NT2/D1 (cell line): ENCODE results near the gene PIGK.
"Not testable (repeated sequence)": the region's sequence is repeated elsewhere in the genome, so short reads cannot be mapped to it uniquely, and the experiment has no call there.

Experiments used
- DNase-seq: peaks from one replicate; pipeline ENCODE4 v3.0.0-alpha.2; 2011; ENCODE audit warnings: low read depth, low spot score
- H3K27me3 ChIP-seq: 2 replicates; pipeline ENCODE4 v1.6.0; 2011; ENCODE audit warnings: mild to moderate bottlenecking; ENCODE audit not compliant: insufficient read length, insufficient read depth
- H3K36me3 ChIP-seq: 2 replicates; pipeline ENCODE4 v1.6.1; 2011; ENCODE audit warnings: mild to moderate bottlenecking, low read length, mixed read lengths; ENCODE audit not compliant: insufficient read depth, insufficient read length
- H3K4me1 ChIP-seq: 2 replicates; pipeline ENCODE4 v1.5.1; 2011; ENCODE audit not compliant: insufficient read depth, insufficient read length
- H3K4me3 ChIP-seq: 2 replicates; pipeline ENCODE4 v1.5.1; 2011; ENCODE audit warnings: low read depth; ENCODE audit not compliant: insufficient read length
- H3K9ac ChIP-seq: 2 replicates; pipeline ENCODE4 v1.6.0; 2011; ENCODE audit warnings: low read depth; ENCODE audit not compliant: insufficient read length
- H3K9me3 ChIP-seq: 2 replicates; pipeline ENCODE4 v1.5.1; 2011; ENCODE audit warnings: mild to moderate bottlenecking, low read length; ENCODE audit not compliant: insufficient read depth
- SUZ12 ChIP-seq: IDR thresholded peaks from 2 replicates; pipeline ENCODE4 v1.6.1; 2011; ENCODE audit not compliant: insufficient read length, insufficient read depth; ENCODE audit errors: extremely low read depth
- YY1 ChIP-seq: IDR thresholded peaks from 2 replicates; pipeline ENCODE4 v1.6.1; 2011; ENCODE audit not compliant: insufficient read length, insufficient read depth
- ZNF274 ChIP-seq: IDR thresholded peaks from 2 replicates; pipeline ENCODE4 v1.6.1; 2011; ENCODE audit warnings: mild to moderate bottlenecking, low read depth, low read length

Gene PIGK

GRCh38 chr1:77200293-77200692, 18.9 kb downstream of the PIGK start:
- Histone ChIP-seq H3K4me1 (no peaks in the 10 kb centered on the region), H3K36me3 (no peaks in the 10 kb centered on the region), H3K27me3 (no peaks in the 10 kb centered on the region), H3K9ac (no peak overlapping the region), H3K9me3 (peaks cover 15% of the 10 kb centered on the region), H3K4me3 (no peak overlapping the region)
- TF ChIP-seq YY1 (no peak), ZNF274 (no peak), SUZ12 (no peak)
- DNase-seq, result no peak

DNA sequence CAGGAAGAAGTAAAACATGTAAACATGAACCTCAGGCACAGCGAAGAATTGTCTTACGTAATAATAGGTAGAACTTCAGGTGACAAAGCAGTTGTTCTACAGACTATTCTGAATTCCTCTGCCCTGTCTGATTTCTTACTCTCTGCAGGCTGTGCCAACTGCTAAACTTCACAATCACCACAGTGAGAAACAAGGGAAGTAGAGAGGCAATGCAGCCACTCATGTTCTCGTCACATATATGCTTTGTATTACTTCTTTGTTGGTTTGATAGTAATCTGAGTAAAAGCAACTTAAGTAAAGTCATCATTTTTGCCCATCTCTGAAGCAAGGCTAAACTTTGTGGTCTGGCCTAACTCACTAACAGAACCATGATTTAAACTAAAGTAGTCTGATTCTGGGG, 21.9 kb downstream of the PIGK start:
- H3K27me3 ChIP-seq, result no peaks in the 10 kb centered on the region
- TF ChIP-seq ZNF274 (no peak), SUZ12 (no peak), YY1 (no peak)

DNA sequence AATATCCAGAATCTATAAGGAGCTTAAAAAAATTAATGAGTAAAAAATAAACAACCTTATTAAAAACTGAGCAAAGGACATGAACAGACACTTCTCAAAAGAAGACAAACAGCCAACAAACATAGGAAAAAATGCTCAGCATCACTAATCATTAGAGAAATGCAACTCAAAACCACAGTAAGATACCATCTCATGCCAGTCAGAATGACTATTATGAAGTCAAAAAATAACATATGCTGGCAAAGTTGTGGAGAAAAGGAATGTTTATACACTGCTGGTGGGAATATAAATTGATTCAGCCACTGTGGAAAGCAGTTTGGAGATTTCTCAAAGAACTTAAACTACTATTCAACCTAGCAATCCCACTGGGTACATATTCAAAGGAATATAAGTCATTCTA, 25.3 kb downstream of the PIGK start:
- Histone ChIP-seq H3K4me1 (no peaks in the 10 kb centered on the region), H3K4me3 (no peak overlapping the region), H3K9ac (no peak overlapping the region), H3K27me3 (no peaks in the 10 kb centered on the region), H3K9me3 (peaks cover 5% of the 10 kb centered on the region; the same call in 1 of the 2 replicates), H3K36me3 (no peaks in the 10 kb centered on the region)
- DNase-seq, result no peak
- TF ChIP-seq ZNF274 (no peak), SUZ12 (no peak), YY1 (no peak)

More for the DNA sequence above, 21.9 kb downstream of the PIGK start:
- DNase-seq, result no peak
- no peaks in the 10 kb centered on the region for H3K9me3 ChIP-seq
- no peaks in the 10 kb centered on the region for H3K36me3 ChIP-seq
- H3K4me3 ChIP-seq, result no peak overlapping the region
- no peak overlapping the region for H3K9ac ChIP-seq
- H3K4me1 ChIP-seq, result no peaks in the 10 kb centered on the region

DNA sequence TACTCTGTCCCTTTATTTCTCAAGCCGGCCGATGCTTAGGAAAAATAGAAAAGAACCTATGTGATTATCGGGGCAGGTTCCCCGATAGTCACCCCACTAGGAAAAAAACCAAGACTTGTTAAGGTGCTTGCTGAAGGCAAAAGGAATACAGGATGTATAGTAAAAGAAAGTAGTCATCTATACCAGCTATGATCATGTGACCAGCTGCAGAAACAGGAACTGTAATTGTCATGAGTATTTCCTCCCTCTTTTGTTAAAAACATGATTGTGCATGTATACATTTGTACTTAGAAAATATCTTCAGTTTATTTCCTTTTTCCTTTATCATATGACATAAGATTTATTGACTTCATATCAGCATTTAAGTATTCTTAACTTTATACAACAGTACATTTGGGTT, 30.5 kb downstream of the PIGK start:
- no peak for TF ChIP-seq ZNF274
- no peak for TF ChIP-seq YY1
- TF ChIP-seq SUZ12, result no peak
- peaks cover 19% of the 10 kb centered on the region; the same call in 1 of the 2 replicates for H3K9me3 ChIP-seq
- H3K4me3 ChIP-seq, result no peak overlapping the region
- DNase-seq, result no peak
- no peak overlapping the region for H3K9ac ChIP-seq
- no peaks in the 10 kb centered on the region for H3K27me3 ChIP-seq
- H3K4me1 ChIP-seq, result no peaks in the 10 kb centered on the region
- H3K36me3 ChIP-seq, result no peaks in the 10 kb centered on the region

DNA sequence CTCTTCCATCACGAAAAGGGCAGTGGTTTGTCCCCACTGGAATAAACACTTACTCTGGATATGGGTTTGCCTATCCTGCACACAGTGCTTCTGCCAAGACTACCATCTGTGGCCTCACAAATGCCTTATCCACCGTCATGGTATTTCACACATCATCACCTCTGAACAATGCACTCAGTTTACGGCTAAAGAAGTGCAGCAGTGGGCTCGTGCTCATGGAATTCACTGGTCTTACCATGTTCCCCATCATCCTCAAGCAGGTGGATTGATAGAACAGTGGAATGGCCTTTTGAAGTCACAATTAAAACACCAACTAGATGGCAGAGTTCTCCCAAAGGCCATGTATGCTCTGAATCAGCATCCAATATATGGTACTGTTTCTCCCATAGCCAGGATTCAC, 32.3 kb downstream of the PIGK start:
- not testable (repeated sequence) for H3K27me3 ChIP-seq, H3K36me3 ChIP-seq, H3K4me3 ChIP-seq, DNase-seq, H3K9ac ChIP-seq, H3K4me1 ChIP-seq
- H3K9me3 ChIP-seq, result peaks cover 19% of the 10 kb centered on the region; the same call in 1 of the 2 replicates

DNA sequence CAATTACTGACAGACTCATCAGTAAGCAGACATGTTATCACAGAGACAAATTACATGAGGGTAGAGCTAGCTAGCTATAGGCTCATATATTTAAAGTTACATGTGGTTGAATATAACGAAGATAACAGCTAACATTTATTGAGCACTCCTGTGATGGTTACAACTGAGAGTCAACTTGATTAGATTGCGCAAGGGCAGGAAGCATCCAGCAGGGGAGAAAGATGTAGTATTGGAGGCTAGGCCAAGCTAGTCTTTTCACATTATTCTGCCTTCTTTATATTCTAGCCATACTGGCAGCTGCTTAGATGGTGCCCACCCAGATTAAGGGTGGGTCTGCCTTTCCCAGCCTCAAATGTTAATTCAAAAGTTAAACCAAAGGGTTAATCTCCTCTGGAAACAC, 37.1 kb downstream of the PIGK start:
- Histone ChIP-seq H3K4me1 (no peaks in the 10 kb centered on the region), H3K36me3 (no peaks in the 10 kb centered on the region), H3K27me3 (no peaks in the 10 kb centered on the region), H3K9me3 (peaks cover 43% of the 10 kb centered on the region), H3K9ac (no peak overlapping the region), H3K4me3 (no peak overlapping the region)
- no peak for DNase-seq
- TF ChIP-seq ZNF274 (no peak), YY1 (no peak), SUZ12 (no peak)

DNA sequence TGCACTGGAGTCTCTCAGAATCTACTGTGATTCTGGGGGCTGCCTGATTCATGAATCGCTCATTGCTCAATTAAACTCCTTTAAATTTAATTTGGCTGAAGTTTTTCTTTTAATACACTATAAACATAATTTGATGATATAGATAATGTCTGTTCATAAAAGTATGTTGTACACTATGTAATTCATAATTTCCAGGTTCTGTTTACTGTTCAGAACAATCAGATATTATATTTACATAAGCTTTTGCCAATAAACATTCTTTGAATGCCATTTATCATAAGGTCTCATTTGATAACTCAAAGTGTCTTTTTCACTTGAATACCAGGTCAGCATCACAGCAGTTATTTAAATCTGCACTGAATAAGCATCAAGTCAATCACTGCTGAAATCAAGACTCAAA, 39.6 kb downstream of the PIGK start:
- no peaks in the 10 kb centered on the region for H3K27me3 ChIP-seq
- peaks cover 66% of the 10 kb centered on the region for H3K9me3 ChIP-seq
- TF ChIP-seq SUZ12 (no peak), ZNF274 (no peak), YY1 (no peak)
- DNase-seq, result no peak
- no peaks in the 10 kb centered on the region for H3K4me1 ChIP-seq
- no peaks in the 10 kb centered on the region for H3K36me3 ChIP-seq
- H3K9ac ChIP-seq, result no peak overlapping the region
- H3K4me3 ChIP-seq, result no peak overlapping the region
